Stimulated activated CD4-positive, alpha-beta T cell treated with anti-CD3 and anti-CD28 coated beads, TNF-alpha, amount 100 ng/mL, for 1 hour (primary cell): ENCODE data around the gene NPTN.
"Not testable (repeated sequence)": the region's sequence is repeated elsewhere in the genome, so short reads cannot be mapped to it uniquely, and the experiment has no call there.

Experiments used
- DNase-seq, 3 donors: peaks; one replicate each; pipeline ENCODE4 v3.0.0-alpha.2; 2020; ENCODE audit warnings: low read depth in 3 of 3, low spot score in 1 of 3

The NPTN gene

GRCh38 chr15:73601451-73602445, 31.4 kb downstream of the NPTN start:
- no peak for DNase-seq

- DNase-seq = no peak
Measured at GRCh38 chr15:73600413-73601335, 32.5 kb downstream of the NPTN start.

GRCh38 chr15:73599934-73600333, 33.3 kb downstream of the NPTN start:
- no peak for DNase-seq

- DNase-seq = no peak
Measured at GRCh38 chr15:73598530-73599160, 34.5 kb downstream of the NPTN start.

GRCh38 chr15:73597036-73597638, 36.1 kb downstream of the NPTN start:
- DNase-seq = no peak

GRCh38 chr15:73596174-73596573, 37.0 kb downstream of the NPTN start:
- DNase-seq = no peak

GRCh38 chr15:73594109-73594508, 39.1 kb downstream of the NPTN start:
- DNase-seq = no peak

GRCh38 chr15:73593304-73594074, 39.7 kb downstream of the NPTN start:
- DNase-seq = no peak

GRCh38 chr15:73590263-73590662, 42.9 kb downstream of the NPTN start:
- DNase-seq = no peak

- DNase-seq = no peak
Measured at GRCh38 chr15:73589766-73590165, 43.4 kb downstream of the NPTN start.

- DNase-seq = no peak
Measured at GRCh38 chr15:73585871-73586654, 47.1 kb downstream of the NPTN start.

GRCh38 chr15:73584699-73585420, 48.3 kb downstream of the NPTN start:
- DNase-seq = no peak

- DNase-seq = no peak
Measured at GRCh38 chr15:73583544-73583943, 49.6 kb downstream of the NPTN start.

- DNase-seq = no peak
Measured at GRCh38 chr15:73582851-73583379, 50.3 kb downstream of the NPTN start.

- DNase-seq = no peak
Measured at GRCh38 chr15:73578026-73578425, 55.2 kb downstream of the NPTN start.

- not testable (repeated sequence) for DNase-seq
Measured at GRCh38 chr15:73577593-73577992, 55.6 kb downstream of the NPTN start.

GRCh38 chr15:73575636-73576247, 57.4 kb downstream of the NPTN start:
- DNase-seq = no peak

- DNase-seq = no peak
Measured at GRCh38 chr15:73573572-73573971, 59.6 kb downstream of the NPTN start.
